Motor neuron (in vitro differentiated cells): ENCODE measurements around the gene BTN2A1. TPM values are rescaled to one million over a fixed set of nuclear protein-coding genes. Genes with fewer than 3 reads are reported as not detected.

Experiments used
- ATAC-seq, 8 experiments: fragments of 200-7000 bp; cut with Tn5 transposase; replicated peaks in 6 of 8; 2 replicates each; pipeline ENCODE4 v1.8.0; 2021; ENCODE audit warnings: mild to moderate bottlenecking in 8 of 8, moderate library complexity in 8 of 8
- H3K27ac ChIP-seq, 2 donors: fragments of 250-450 bp; sonication (Bioruptor Pico); 2 replicates each; pipeline ENCODE4 v1.9.0; 2021; ENCODE audit warnings: antibody characterized with exemption in 2 of 2, mild to moderate bottlenecking in 2 of 2, moderate library complexity in 1 of 2
- H3K4me1 ChIP-seq, 2 donors: fragments of 250-450 bp; sonication (Bioruptor Pico); replicated peaks in 1 of 2; 2 replicates each; pipeline ENCODE4 v1.6.1; 2021; ENCODE audit warnings: antibody characterized with exemption in 2 of 2, mild to moderate bottlenecking in 2 of 2, moderate library complexity in 1 of 2
- H3K4me3 ChIP-seq, 5 donors: fragments of 250-450 bp; sonication (Bioruptor Pico); 2 replicates each; pipeline ENCODE4 v1.9.0; 2021; ENCODE audit warnings: antibody characterized with exemption in 5 of 5, mild to moderate bottlenecking in 5 of 5, moderate library complexity in 4 of 5
- WGBS, 10 experiments: fragments of 450-650 bp; shearing (Covaris generic); methylation state at CpG; one replicate each; pipeline ENCODE4 v1.0.0; 2022; 5-methylcytosine and 5-hydroxymethylcytosine counted together
- in situ Hi-C, 9 experiments: fragments of 400-800 bp; cut with MboI; loops; one replicate each; pipeline ENCODE4 v1.15.0; 2021; ENCODE audit warnings: low sequenced_read_pairs in 9 of 9, low pct_unique_long_range_greater_than_20kb in 2 of 9; ENCODE audit not compliant: unreplicated experiment in 9 of 9
- total RNA-seq, 8 experiments: library from RNA; unstranded; fragments of 300-600 nt; gene quantifications; 2 replicates each; pipeline versions ENCODE4 v1.2.3 to v1.2.4, GENCODE V29; 2022

BTN2A1 gene
- total RNA-seq, 8 experiments from 2014 or later = 10.0 to 23.4 (median 17.6) TPM

DNA sequence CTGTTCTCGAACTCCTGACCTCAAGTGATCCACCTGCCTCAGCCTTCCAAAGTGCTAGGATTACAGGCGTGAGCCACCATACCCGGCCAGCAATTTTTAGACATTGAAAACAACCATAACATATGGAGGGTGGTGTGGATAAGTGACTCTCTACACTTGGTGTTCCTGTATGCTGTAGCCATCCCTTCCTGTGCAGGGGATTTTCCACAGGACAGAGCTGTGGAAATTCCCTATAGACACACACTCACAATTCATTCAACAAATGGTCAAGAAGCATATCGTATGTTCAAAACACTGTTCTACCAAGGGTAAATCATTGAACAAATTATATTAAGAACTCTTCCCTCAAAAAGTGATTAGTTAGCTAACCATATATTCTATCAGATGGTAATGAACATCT lies 6.3 kb downstream of the BTN2A1 start:
- H3K27ac ChIP-seq = no peak overlapping the region
- in situ Hi-C loops = no loop called here
- peaks cover 7 to 24% of the 10 kb centered on the region in 2 donors for H3K4me1 ChIP-seq
- ATAC-seq = no peak
- 89 to 100% (median 93%) methylated on average over 1 to 4 of the region's 4 CpGs; no CpG with 5 or more reads in 3 of the 10 experiments for WGBS, 10 experiments
- H3K4me3 ChIP-seq = no peak overlapping the region

DNA sequence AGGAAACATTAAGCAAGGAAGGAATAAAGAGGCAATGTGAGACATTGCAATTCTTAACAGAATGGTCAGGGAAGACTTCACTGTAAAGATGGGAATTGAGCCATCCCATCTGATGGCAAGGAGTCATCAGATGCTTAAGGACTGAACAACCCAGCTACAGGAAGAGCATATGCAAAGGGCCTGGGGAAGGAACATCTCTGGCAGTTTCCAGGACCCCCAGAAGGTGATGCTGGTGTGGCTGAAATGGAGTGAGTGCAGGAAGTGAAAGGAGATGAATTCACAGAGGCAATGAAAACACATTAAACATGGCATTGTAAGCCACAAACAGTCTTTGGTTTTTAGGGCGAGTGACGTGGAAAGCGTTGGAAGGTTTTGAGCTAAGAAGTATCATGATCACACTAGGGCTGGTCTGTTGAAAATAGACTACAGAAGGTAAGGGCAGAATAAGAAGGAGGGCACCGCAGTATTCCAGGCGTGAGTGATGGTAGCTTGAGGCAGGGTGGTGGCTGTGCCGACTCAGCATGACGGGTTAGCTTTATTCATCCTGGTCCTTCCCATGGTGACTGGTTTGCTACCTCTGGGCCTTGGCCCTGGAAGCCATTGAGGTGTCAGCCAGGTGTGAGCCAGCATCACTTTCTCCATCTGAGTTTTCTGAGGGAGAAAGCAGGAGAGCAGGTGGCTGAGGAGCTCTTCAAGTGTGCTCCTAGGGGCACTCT lies 6.8 kb downstream of the BTN2A1 start:
- in situ Hi-C loops = no loop called here
- no peak for ATAC-seq
- Histone ChIP-seq H3K4me1 (peaks cover 5 to 18% of the 10 kb centered on the region in 2 donors), H3K4me3 (no peak overlapping the region), H3K27ac (no peak overlapping the region)
- WGBS, 10 experiments = 96 to 100% (median 100%) methylated on average over 2 to 7 of the region's 7 CpGs; no CpG with 5 or more reads in 5 of the 10 experiments

DNA sequence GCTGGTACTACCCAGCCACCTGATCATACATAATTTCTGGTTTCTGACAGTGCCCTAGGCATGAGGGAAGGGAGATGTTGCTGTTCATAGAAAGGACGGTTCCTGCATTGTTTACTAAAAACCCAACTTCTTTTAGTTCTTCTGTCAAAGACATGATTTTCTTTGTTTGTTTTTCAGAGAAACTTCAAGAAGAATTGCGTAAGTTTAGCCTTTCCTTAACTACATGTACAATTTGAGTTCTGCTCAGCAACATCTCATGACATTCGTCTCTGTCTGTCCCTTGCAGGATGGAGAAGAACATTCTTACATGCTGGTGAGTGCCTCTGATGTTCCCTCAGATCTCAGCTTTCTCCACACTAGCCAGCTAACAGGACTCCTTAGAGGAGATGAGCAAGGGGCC lies 8.0 kb downstream of the BTN2A1 start:
- ATAC-seq = no peak
- Histone ChIP-seq H3K4me1 (peaks cover 3 to 11% of the 10 kb centered on the region in 2 donors), H3K27ac (no peak overlapping the region), H3K4me3 (no peak overlapping the region)
- in situ Hi-C loops = no loop called here
- 83 to 100% (median 100%) methylated on average over 1 to 3 of the region's 3 CpGs; no CpG with 5 or more reads in 3 of the 10 experiments for WGBS, 10 experiments

DNA sequence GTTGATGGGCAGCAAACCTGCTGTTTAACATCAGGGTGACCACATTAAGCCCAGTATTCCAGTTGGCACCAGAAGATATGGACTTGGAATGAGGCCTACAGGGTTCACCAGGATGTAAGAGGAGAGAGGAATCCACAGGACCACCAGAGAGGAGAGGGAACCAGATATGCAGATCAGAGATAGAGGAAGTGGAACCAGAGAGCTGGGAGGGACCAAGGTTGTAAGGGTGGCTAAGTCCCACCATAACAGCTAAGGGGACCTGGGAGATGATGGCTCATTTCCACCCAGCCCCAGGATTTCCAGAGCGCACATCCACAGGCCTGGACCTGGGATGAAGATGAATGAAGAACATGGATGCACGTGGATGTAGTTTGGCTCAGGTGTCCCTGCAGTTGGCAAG lies 11.1 kb downstream of the BTN2A1 start:
- Histone ChIP-seq H3K4me3 (no peak overlapping the region), H3K27ac (no peak overlapping the region), H3K4me1 (no peaks in the 10 kb centered on the region)
- in situ Hi-C loops = no loop called here
- ATAC-seq = no peak
- 50 to 100% (median 80%) methylated on average over 1 to 2 of the region's 2 CpGs; no CpG with 5 or more reads in 4 of the 10 experiments for WGBS, 10 experiments

DNA sequence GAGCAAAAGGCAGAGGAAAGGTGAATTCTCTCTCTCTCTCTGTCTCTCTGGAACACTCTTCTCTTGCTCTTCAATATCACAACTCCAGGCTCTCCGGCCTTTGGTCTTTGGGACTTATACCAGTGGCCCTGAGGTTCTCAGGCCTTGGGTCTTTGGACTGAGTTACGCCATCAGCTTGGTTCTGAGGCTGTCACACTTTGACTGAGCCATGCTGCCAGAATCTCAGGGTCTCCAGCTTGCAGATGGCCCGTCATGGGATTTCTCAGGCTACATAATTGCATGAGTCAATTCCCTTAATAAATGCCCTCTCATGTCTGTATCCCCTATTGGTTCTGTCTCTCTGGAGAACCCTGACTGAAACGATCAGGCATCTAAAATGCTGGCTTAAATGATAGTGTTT lies 12.9 kb downstream of the BTN2A1 start:
- H3K27ac ChIP-seq = no peak overlapping the region
- ATAC-seq = no peak
- in situ Hi-C loops = no loop called here
- WGBS, 10 experiments = 0 to 100% (median 80%) methylated on average over 1 to 4 of the region's 4 CpGs; no CpG with 5 or more reads in 1 of the 10 experiments
- H3K4me1 ChIP-seq = peaks cover 7 to 10% of the 10 kb centered on the region in 2 donors
- no peak overlapping the region for H3K4me3 ChIP-seq

DNA sequence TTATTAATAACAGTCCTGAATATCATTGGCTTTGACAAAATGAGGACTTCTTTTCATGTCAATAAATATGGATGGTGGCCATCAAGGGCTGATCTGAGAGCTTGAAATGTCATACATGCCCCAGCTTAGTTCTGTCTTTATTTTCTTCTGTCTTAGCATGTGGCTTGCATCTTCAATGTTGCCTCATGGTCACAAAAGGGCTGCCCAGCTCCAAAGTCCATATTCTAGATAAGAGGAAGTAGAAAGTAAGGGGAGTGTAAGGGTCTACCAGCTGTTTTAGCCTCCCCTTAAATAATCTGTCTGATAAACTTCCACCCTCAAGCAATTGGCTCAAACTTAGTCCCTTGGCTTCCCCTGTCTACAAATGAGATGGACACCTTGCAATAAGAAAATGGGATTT lies 14.2 kb downstream of the BTN2A1 start:
- Histone ChIP-seq H3K27ac (no peak overlapping the region), H3K4me3 (no peak overlapping the region), H3K4me1 (peaks cover 16 to 19% of the 10 kb centered on the region in 2 donors)
- ATAC-seq = no peak
- in situ Hi-C loops = no loop called here

DNA sequence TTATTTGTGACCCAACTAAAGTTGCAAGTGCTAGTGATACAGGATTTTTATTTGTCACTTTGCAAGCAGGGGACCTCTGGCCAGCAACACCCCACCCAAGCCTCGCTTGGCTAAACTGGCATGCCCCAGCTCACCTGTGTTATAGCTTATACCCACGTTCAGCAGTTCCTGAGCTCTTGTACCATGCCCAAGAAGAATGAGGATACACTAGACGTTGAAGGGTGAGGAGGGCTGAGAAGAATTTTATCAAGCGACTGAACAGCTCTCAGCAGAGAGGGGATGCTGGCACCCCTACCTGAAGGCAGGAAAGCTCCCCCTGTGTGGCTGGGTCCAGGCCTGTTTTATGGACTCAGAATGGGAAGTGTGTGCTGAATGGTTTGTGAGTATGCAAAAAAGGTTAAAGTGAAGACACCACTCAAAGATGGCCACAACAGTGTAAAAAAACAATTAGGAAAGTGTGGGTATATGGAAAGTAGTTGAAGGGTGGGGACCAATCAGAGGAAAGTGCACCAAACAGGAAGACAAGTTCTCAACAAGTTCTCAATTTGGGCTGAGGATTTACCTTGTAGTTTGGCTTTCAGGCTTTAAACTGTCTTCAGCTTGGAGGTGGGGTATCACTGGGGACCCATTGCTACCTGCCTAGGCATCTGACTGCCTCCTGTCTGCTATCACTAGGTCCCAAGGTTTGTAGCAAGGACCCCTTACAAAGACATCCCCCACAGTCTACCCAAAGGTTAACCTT lies 15.0 kb downstream of the BTN2A1 start:
- no peak for ATAC-seq
- in situ Hi-C loops = no loop called here
- H3K4me1 ChIP-seq = peaks cover 16 to 19% of the 10 kb centered on the region in 2 donors
- no peak overlapping the region for H3K27ac ChIP-seq
- WGBS, 10 experiments = 80 to 100% (median 97%) methylated on average over 1 to 4 of the region's 4 CpGs; no CpG with 5 or more reads in 6 of the 10 experiments
- no peak overlapping the region for H3K4me3 ChIP-seq

DNA sequence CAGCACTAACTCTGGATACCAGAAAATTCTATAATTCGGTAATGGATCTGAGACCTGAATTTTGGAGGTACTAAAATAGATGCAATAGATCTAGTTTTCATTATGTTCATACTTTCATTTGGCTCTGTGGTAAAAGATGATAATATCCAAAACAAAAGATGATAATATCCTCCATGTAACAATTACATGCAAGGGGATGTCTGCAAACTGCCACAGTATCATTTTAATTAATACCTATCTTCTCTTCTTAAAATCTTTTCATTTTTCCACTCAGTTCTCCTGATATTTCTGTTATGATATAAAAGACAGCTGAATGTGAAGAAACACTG lies 15.6 kb downstream of the BTN2A1 start:
- Histone ChIP-seq H3K4me3 (peak overlapping the region; percentile 32 to 46 (median 36)), H3K4me1 (peaks cover 16 to 19% of the 10 kb centered on the region in 2 donors), H3K27ac (no peak overlapping the region)
- 29 to 100% (median 75%) methylated on average over 1 of the region's 1 CpG; no CpG with 5 or more reads in 2 of the 10 experiments for WGBS, 10 experiments
- no peak for ATAC-seq
- in situ Hi-C loops = no loop called here

DNA sequence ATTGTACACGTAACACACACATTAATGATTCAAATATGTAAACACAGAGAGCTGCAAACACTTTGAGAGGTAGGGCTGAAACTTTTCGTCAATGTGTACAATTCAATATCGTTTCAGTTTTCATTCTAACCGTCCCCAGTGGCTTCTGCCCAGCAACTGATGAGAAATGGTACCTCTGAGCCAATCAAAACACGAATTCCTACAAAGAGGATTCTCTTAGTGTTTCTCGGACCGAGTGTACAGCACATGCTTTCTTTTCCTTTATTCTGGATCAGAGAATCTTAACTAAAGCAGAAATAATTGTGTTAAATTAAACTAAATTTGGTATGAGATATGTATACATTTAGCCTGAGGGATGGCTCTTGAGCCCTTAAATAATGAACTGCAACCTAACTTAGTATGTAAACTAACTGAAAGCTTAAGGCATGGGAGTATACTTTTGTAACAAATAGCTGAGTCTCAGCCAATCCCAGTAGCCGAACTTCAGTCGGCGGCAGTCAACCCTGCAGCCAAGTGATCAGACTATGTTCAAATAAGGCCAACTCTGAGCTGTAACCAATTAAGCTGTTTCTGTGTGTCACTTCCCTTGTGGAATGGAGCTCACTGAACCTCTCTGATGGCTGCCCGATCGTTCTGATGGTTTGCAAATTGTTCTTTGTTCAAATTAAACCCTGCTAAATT lies 16.1 kb downstream of the BTN2A1 start:
- Histone ChIP-seq H3K27ac (peak overlapping the region; percentile 56 to 67), H3K4me3 (peak overlapping the region; percentile 32 to 46 (median 36)), H3K4me1 (peaks cover 16 to 19% of the 10 kb centered on the region in 2 donors)
- WGBS, 10 experiments = 0 to 60% (median 2%) methylated on average over 1 to 12 of the region's 12 CpGs
- peak; percentile 94 to 98 (median 96) for ATAC-seq
- in situ Hi-C loops = no loop called here

DNA sequence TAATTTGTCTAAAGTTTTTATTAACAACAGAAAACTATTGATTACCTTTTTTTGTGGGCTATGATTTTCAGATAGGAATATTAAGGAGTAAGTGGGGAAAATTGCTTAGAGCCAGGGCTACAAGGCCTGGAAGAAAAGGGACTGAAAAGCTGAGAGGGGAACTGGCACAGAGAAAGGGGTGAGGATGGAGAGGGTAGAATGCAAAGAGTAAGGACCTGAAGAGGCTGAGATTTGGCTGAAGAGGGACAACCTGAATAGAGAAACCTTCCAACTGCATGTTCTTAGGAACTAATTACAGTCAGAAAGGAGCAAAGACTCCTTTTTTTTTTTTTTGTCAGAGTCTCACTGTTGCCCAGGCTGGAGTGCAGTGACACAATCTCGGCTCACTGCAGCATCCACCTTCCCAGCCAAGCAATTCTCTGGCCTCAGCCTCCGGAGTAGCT lies 16.7 kb downstream of the BTN2A1 start:
- 0 to 100% (median 40%) methylated on average over 1 to 2 of the region's 2 CpGs; no CpG with 5 or more reads in 7 of the 10 experiments for WGBS, 10 experiments
- H3K4me3 ChIP-seq = peak overlapping the region; percentile 32 to 46 (median 36)
- in situ Hi-C loops = no loop called here
- peaks cover 16 to 19% of the 10 kb centered on the region in 2 donors for H3K4me1 ChIP-seq
- H3K27ac ChIP-seq = peak overlapping the region; percentile 56 to 67
- ATAC-seq = peak; percentile 4 to 36 (median 18)

DNA sequence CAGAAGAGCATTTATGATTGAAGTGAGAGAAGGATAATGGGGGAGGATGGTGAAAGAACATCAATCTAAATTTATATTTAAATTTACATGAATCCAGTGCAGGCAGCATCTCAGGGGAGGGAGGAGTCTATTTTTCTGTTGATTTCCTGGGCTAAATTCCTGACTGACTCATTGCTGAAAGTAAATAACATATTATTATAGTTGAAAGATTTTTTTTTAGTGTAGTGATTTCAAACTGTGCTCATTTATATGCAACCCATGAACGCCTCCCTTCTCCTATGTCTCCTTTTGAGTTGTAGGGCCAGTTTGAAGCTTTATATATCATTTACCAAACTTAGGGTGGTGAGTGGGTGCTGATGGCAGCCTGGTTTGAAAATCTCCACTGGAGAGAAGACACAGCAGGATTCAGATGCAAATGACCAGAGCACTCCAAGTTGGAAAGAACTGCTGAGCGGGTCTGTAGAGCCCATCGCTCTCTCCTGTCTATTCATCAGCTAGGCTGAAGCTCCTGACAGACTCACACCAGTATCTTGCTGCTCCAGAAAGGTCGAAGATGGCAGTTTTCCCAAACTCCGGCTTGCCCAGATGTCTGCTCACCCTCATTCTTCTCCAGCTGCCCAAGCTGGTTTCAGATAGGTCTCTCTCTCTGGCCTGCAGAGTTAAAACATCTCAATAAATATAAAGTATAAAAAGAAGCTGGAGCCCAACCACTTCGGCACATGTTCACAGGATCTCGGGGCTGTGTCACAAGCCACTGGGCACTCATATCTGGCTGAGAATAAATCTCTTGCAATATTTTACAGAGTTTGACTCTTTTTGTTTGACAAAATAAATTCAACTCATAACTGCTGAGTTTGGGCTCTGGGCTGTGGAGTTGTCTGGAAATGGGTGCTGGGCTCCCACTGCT lies 18.3 kb downstream of the BTN2A1 start:
- H3K4me1 ChIP-seq = peaks cover 16 to 19% of the 10 kb centered on the region in 2 donors
- in situ Hi-C loops = no loop called here
- ATAC-seq = peak in 3 of 8 experiments; percentile 25 to 34 (median 26)
- no peak overlapping the region for H3K4me3 ChIP-seq
- 24 to 100% (median 44%) methylated on average over 1 to 6 of the region's 7 CpGs; no CpG with 5 or more reads in 3 of the 10 experiments for WGBS, 10 experiments
- no peak overlapping the region for H3K27ac ChIP-seq

DNA sequence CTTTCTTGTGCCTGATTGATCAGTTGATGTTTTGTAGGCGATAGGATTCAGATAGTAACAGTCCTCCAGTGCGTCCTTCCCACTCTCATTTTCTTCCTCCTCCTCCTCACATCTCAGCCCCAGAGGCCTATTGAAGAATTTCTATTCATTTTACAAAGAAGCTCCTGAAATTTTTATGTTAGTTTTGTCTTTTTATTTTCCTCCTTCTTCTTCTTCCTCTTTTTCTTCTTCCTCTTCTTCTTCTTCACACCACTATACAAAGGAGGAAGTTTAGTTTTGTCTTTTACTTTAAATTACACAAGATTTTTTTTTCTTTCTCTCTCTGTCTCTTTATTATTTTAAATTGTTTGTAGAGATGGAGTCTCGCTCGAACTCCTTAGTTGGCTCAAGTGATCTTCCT lies 19.1 kb downstream of the BTN2A1 start:
- in situ Hi-C loops = no loop called here
- Histone ChIP-seq H3K27ac (no peak overlapping the region), H3K4me1 (peaks cover 16 to 19% of the 10 kb centered on the region in 2 donors), H3K4me3 (no peak overlapping the region)
- ATAC-seq = no peak
- 80 to 100% (median 92%) methylated on average over 1 to 4 of the region's 4 CpGs for WGBS, 10 experiments
